NCI-H1105 (cell line): ENCODE results near the gene SOCS3.

Source experiments
- DNase-seq: peaks from one replicate; lab custom pipeline; 2025; lab: John Stamatoyannopoulos, UW

The SOCS3 gene

DNA sequence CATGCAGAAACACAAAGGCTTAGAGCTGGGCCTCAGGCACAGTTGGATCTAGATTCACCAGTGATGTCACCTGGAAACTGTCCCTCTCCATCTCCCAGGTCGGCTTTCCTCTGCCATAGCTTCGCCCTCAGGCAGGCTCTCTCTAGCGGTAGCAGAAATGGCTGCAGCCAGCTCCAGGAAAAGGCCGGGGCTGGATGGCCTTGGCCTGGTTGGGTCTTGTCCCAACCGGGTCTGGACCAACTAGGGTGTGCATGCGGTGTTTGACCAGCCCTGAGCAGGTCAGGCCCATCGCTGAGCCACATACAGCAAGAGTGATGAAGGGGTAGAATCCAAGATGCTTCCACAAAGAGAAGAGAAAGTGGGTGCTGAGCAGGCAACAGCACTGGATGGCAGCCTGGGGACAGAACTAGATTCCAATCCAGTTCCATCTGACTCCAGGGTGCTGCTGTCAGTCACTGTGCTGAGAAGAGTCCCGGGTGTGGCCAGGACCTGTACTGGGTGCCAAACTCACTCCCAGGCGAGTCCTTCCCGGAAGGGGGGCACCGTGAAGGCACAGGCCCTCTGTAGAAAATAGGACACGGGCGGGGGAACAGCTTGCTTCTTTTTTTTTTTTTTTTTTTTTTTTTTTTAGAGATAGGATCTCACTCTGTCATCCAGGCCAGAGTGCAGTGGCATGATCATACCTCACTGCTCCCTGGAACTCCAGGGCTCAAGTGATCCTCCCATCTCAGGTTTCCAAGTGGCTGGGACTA, 51.8 kb downstream of the SOCS3 start:
- DNase-seq, result no peak

DNA sequence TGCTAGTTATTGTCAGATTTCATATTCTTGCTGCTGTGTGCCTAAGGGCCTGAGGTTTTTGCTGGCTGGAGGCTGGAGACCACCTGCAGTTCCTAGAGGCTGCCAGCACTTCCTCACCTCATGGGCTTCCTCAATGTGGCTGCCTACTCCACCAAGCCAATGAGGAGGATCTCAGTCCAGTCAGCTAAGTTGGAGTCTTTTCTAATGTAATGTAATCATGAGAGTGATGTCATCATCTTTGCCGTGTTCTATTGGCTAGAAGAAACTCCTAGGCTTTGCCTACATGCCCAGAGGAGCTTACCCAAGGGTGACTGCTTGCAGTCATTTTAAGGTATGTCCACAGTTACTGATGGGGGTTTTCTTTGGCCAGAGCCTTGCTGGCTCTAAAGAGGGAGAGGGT, 53.0 kb downstream of the SOCS3 start:
- no peak for DNase-seq
